GM23338 (cell line): ENCODE results near the gene TLE2. TPM values are rescaled to one million over a fixed set of nuclear protein-coding genes. Genes with fewer than 3 reads are reported as not detected.

Experiments used
- ATAC-seq: fragments of 200-7000 bp; cut with Tn5 transposase; 3 replicates; pipeline ENCODE4 v1.9.1; 2020
- DNase-seq: peaks from one replicate; pipeline ENCODE4 v3.0.0-alpha.2; 2015; ENCODE audit warnings: low spot score
- H2AFZ ChIP-seq: fragments of 200-600 bp; sonication (generic); 2 replicates; pipeline ENCODE4 v1.8.0; 2016; ENCODE audit warnings: antibody characterized with exemption, mild to moderate bottlenecking, moderate library complexity
- H3F3A ChIP-seq: fragments of 200-600 bp; sonication (generic); replicated peaks from 2 replicates; pipeline ENCODE4 v1.8.0; 2017; ENCODE audit warnings: antibody characterized with exemption, mixed run types, low read depth
- H3K27ac ChIP-seq: fragments of 200-600 bp; sonication (generic); 2 replicates; pipeline ENCODE4 v1.6.1; 2016; ENCODE audit warnings: low read depth
- H3K27me3 ChIP-seq: fragments of 200-600 bp; sonication (generic); 2 replicates; pipeline ENCODE4 v1.8.0; 2016; ENCODE audit warnings: mild to moderate bottlenecking, mixed run types, moderate library complexity; ENCODE audit not compliant: insufficient read depth
- H3K36me3 ChIP-seq: fragments of 200-600 bp; sonication (generic); 2 replicates; pipeline ENCODE4 v1.8.0; 2016; ENCODE audit warnings: mild to moderate bottlenecking; ENCODE audit not compliant: insufficient read depth
- H3K4me1 ChIP-seq: fragments of 200-600 bp; sonication (generic); 2 replicates; pipeline ENCODE4 v1.8.0; 2016; ENCODE audit warnings: mild to moderate bottlenecking, moderate library complexity; ENCODE audit not compliant: insufficient read depth
- H3K4me2 ChIP-seq: fragments of 200-600 bp; sonication (generic); 2 replicates; pipeline ENCODE4 v1.7.1; 2017; ENCODE audit warnings: mixed run types
- H3K4me3 ChIP-seq: fragments of 200-600 bp; sonication (generic); 2 replicates; pipeline ENCODE4 v1.6.1; 2016; ENCODE audit warnings: mixed run types
- H3K79me2 ChIP-seq: fragments of 200-600 bp; sonication (generic); replicated peaks from 2 replicates; pipeline ENCODE4 v1.8.0; 2017; ENCODE audit warnings: mild to moderate bottlenecking; ENCODE audit not compliant: insufficient read depth
- H3K9me2 ChIP-seq: fragments of 200-600 bp; sonication (generic); 2 replicates; pipeline ENCODE4 v1.8.0; 2017; ENCODE audit not compliant: insufficient read depth
- H4K20me1 ChIP-seq: fragments of 200-600 bp; sonication (generic); replicated peaks from 2 replicates; pipeline ENCODE4 v1.8.0; 2017; ENCODE audit warnings: mild to moderate bottlenecking; ENCODE audit not compliant: insufficient read depth
- H3K27ac Mint-ChIP-seq: 2 replicates; pipeline ENCODE4 v1.8.0; 2020; ENCODE audit warnings: inconsistent platforms, mild to moderate bottlenecking, moderate library complexity, mixed read lengths
- H3K27me3 Mint-ChIP-seq: 3 replicates; pipeline ENCODE4 v1.8.0; 2022; ENCODE audit warnings: low read depth, mild to moderate bottlenecking, moderate library complexity, mixed read lengths, inconsistent platforms; ENCODE audit not compliant: insufficient read depth, poor library complexity
- H3K36me3 Mint-ChIP-seq: 3 replicates; pipeline ENCODE4 v1.8.0; 2021; ENCODE audit warnings: low read depth, mild to moderate bottlenecking, inconsistent platforms, moderate library complexity, mixed read lengths
- H3K4me1 Mint-ChIP-seq: 3 replicates; pipeline ENCODE4 v1.8.0; 2020; ENCODE audit warnings: mild to moderate bottlenecking, inconsistent platforms, mixed read lengths
- H3K4me3 Mint-ChIP-seq: 3 replicates; pipeline ENCODE4 v1.8.0; 2021; ENCODE audit warnings: moderate library complexity, mild to moderate bottlenecking, inconsistent platforms, mixed read lengths
- H3K9me3 Mint-ChIP-seq: 3 replicates; pipeline ENCODE4 v1.8.0; 2020; ENCODE audit warnings: moderate library complexity, mild to moderate bottlenecking, inconsistent platforms, mixed read lengths
- CREB1 ChIP-seq: fragments of 250-450 bp; sonication (Bioruptor Pico); IDR thresholded peaks from 2 replicates; pipeline ENCODE4 v1.5.0; 2020; ENCODE audit warnings: low read depth, mild to moderate bottlenecking, moderate library complexity
- ETS1 ChIP-seq: IDR thresholded peaks from 2 replicates; pipeline ENCODE4 v1.6.1; 2016; ENCODE audit warnings: antibody characterized with exemption
- EZH2 ChIP-seq: fragments of 200-600 bp; sonication (generic); IDR thresholded peaks from one replicate; pipeline ENCODE4 v1.8.0; 2017; ENCODE audit warnings: antibody characterized with exemption, mild to moderate bottlenecking, low read depth; ENCODE audit not compliant: unreplicated experiment
- EZH2phosphoT487 ChIP-seq: fragments of 200-600 bp; sonication (generic); IDR thresholded peaks from one replicate; pipeline ENCODE4 v1.8.1; 2018; ENCODE audit warnings: antibody characterized with exemption; ENCODE audit not compliant: unreplicated experiment
- JUNB ChIP-seq: IDR thresholded peaks from one replicate; pipeline ENCODE4 v1.6.1; 2016; ENCODE audit warnings: antibody characterized with exemption; ENCODE audit not compliant: unreplicated experiment
- NANOG ChIP-seq: IDR thresholded peaks from 2 replicates; pipeline ENCODE4 v1.6.1; 2016; ENCODE audit warnings: antibody characterized with exemption, borderline replicate concordance
- POLR2AphosphoS5 ChIP-seq: IDR thresholded peaks from 2 replicates; pipeline ENCODE4 v1.6.1; 2016; ENCODE audit warnings: antibody characterized with exemption, low read depth
- REST ChIP-seq: IDR thresholded peaks from one replicate; pipeline ENCODE4 v1.6.1; 2018; ENCODE audit warnings: antibody characterized with exemption; ENCODE audit not compliant: unreplicated experiment
- ZNF114 ChIP-seq: fragments of 250-450 bp; sonication (Bioruptor Pico); IDR thresholded peaks from 2 replicates; pipeline ENCODE4 v1.5.0; 2020; ENCODE audit warnings: mild to moderate bottlenecking, moderate library complexity
- polyA plus RNA-seq: library from polyadenylated mRNA; unstranded; fragments of >200 nt; fragmentation: Nextera tagmentation; extraction: Ambion mirVana; gene quantifications from 2 replicates; pipeline ENCODE4 v1.2.1, GENCODE V29; 2016
- total RNA-seq: library from RNA; depleted of rRNA; stranded (reverse); fragments of >200 nt; shearing (Covaris generic); gene quantifications from 2 replicates; pipeline ENCODE4 v1.2.3, GENCODE V29; 2014
- TF ChIP-seq, protein P1 (sequence below): fragments of 250-450 bp; sonication (Bioruptor Pico); IDR thresholded peaks from 2 replicates; pipeline ENCODE4 v1.5.0; 2020; ENCODE audit warnings: mild to moderate bottlenecking, moderate library complexity

The TLE2 gene
- total and polyA plus RNA-seq, 2 experiments from 2014 or later = 5.2 to 22.8 TPM

- H3K27me3 ChIP-seq = peaks cover 80% of the 10 kb centered on the region
- H3K4me1 ChIP-seq = peaks cover 8% of the 10 kb centered on the region
- DNase-seq (no peak), ATAC-seq (no peak)
- Mint-ChIP-seq H3K36me3 (peaks cover 2% of the 10 kb centered on the region; the same call in 2 of the 3 replicates), H3K9me3 (peaks cover 3% of the 10 kb centered on the region; the same call in 1 of the 3 replicates), H3K4me1 (peaks cover 15% of the 10 kb centered on the region), H3K27me3 (peaks cover 65% of the 10 kb centered on the region), H3K27ac (no peak overlapping the region), H3K4me3 (no peak overlapping the region)
- H3F3A ChIP-seq = peaks cover 6% of the 10 kb centered on the region
- no peak overlapping the region for H2AFZ ChIP-seq
- no peaks in the 10 kb centered on the region for H4K20me1 ChIP-seq
- H3K4me2 ChIP-seq = no peak overlapping the region
- H3K9me2 ChIP-seq = no peaks in the 10 kb centered on the region
- TF ChIP-seq ETS1 (no peak), POLR2AphosphoS5 (no peak), JUNB (no peak), EZH2 (no peak), REST (no peak), EZH2phosphoT487 (no peak), ZNF114 (CRISPR knock-in tag) (no peak), NANOG (no peak), CREB1 (CRISPR knock-in tag) (no peak)
- TF ChIP-seq, protein P1, sequence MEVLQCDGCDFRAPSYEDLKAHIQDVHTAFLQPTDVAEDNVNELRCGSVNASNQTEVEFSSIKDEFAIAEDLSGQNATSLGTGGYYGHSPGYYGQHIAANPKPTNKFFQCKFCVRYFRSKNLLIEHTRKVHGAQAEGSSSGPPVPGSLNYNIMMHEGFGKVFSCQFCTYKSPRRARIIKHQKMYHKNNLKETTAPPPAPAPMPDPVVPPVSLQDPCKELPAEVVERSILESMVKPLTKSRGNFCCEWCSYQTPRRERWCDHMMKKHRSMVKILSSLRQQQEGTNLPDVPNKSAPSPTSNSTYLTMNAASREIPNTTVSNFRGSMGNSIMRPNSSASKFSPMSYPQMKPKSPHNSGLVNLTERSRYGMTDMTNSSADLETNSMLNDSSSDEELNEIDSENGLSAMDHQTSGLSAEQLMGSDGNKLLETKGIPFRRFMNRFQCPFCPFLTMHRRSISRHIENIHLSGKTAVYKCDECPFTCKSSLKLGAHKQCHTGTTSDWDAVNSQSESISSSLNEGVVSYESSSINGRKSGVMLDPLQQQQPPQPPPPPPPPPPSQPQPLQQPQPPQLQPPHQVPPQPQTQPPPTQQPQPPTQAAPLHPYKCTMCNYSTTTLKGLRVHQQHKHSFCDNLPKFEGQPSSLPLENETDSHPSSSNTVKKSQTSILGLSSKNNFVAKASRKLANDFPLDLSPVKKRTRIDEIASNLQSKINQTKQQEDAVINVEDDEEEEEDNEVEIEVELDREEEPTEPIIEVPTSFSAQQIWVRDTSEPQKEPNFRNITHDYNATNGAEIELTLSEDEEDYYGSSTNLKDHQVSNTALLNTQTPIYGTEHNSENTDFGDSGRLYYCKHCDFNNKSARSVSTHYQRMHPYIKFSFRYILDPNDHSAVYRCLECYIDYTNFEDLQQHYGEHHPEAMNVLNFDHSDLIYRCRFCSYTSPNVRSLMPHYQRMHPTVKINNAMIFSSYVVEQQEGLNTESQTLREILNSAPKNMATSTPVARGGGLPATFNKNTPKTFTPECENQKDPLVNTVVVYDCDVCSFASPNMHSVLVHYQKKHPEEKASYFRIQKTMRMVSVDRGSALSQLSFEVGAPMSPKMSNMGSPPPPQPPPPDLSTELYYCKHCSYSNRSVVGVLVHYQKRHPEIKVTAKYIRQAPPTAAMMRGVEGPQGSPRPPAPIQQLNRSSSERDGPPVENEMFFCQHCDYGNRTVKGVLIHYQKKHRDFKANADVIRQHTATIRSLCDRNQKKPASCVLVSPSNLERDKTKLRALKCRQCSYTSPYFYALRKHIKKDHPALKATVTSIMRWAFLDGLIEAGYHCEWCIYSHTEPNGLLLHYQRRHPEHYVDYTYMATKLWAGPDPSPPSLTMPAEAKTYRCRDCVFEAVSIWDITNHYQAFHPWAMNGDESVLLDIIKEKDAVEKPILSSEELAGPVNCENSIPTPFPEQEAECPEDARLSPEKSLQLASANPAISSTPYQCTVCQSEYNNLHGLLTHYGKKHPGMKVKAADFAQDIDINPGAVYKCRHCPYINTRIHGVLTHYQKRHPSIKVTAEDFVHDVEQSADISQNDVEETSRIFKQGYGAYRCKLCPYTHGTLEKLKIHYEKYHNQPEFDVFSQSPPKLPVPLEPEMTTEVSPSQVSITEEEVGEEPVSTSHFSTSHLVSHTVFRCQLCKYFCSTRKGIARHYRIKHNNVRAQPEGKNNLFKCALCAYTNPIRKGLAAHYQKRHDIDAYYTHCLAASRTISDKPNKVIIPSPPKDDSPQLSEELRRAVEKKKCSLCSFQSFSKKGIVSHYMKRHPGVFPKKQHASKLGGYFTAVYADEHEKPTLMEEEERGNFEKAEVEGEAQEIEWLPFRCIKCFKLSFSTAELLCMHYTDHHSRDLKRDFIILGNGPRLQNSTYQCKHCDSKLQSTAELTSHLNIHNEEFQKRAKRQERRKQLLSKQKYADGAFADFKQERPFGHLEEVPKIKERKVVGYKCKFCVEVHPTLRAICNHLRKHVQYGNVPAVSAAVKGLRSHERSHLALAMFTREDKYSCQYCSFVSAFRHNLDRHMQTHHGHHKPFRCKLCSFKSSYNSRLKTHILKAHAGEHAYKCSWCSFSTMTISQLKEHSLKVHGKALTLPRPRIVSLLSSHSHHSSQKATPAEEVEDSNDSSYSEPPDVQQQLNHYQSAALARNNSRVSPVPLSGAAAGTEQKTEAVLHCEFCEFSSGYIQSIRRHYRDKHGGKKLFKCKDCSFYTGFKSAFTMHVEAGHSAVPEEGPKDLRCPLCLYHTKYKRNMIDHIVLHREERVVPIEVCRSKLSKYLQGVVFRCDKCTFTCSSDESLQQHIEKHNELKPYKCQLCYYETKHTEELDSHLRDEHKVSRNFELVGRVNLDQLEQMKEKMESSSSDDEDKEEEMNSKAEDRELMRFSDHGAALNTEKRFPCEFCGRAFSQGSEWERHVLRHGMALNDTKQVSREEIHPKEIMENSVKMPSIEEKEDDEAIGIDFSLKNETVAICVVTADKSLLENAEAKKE (CRISPR knock-in tag) = no peak
- H3K79me2 ChIP-seq = no peaks in the 10 kb centered on the region
- H3K4me3 ChIP-seq = no peak overlapping the region
- no peaks in the 10 kb centered on the region for H3K36me3 ChIP-seq
- H3K27ac ChIP-seq = no peak overlapping the region
Measured at GRCh38 chr19:3031607-3031867, 2.5 kb upstream of the TLE2 start.
